Stimulated activated CD8-positive, alpha-beta memory T cell treated with anti-CD3 and anti-CD28 coated beads, Interleukin-7, amount 100 ng/mL, for 48 hours (primary cell): Measurements from ENCODE around the gene RPS6KC1.
"Not testable (repeated sequence)": the region's sequence is repeated elsewhere in the genome, so short reads cannot be mapped to it uniquely, and the experiment has no call there.

Source experiments
- DNase-seq, 2 donors: peaks; one replicate each; pipeline ENCODE4 v3.0.0-alpha.2; 2020; ENCODE audit warnings: low read depth in 1 of 2; ENCODE audit errors: extremely low read depth in 1 of 2

Gene RPS6KC1

DNA sequence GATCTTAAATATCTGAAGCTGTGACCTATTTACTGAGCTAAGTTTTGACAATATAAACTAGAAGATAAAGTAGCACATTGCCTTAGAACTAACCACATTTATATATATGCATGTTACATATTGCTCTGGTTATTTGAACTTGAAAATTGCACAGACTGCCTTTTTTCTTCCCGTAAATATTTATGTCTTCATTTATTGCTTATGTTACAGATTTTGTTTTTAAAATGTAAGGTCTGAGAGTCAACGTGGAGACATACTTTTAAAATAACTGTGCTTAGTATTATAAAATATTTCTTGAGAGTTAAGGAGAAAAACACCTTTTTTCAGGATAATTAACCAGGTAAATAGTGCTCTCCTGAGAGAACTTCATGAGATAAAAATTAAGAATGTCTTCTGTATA is 3.1 kb downstream of the RPS6KC1 start:
- DNase-seq: no peak

- no peak for DNase-seq
Observed at GRCh38 chr1:213054733-213055591, 3.9 kb downstream of the RPS6KC1 start.

GRCh38 chr1:213055767-213056166 is 4.7 kb downstream of the RPS6KC1 start:
- no peak for DNase-seq

- DNase-seq: no peak
Observed at GRCh38 chr1:213057264-213058059, 6.4 kb downstream of the RPS6KC1 start.

DNA sequence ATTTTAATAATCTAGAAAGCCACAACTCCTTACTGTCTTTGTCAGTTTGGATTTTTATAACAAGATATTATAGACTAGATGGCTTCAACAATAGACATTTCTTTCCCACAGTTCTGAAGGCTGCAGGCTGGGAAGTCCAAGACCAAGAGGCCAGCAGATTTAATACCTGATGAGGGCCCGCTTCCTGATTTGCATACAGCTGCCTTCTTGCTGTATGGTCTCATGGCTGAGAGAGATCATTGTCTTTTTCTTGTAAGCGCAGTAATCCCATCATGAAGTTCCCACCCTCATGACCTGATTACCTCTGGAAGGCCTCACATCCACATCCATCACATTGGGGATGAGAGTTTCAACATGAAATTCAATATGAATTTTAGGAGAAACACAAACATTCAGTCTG is 9.8 kb downstream of the RPS6KC1 start:
- DNase-seq: no peak

- no peak for DNase-seq
Observed at GRCh38 chr1:213061263-213061662, 10.2 kb downstream of the RPS6KC1 start.

DNA sequence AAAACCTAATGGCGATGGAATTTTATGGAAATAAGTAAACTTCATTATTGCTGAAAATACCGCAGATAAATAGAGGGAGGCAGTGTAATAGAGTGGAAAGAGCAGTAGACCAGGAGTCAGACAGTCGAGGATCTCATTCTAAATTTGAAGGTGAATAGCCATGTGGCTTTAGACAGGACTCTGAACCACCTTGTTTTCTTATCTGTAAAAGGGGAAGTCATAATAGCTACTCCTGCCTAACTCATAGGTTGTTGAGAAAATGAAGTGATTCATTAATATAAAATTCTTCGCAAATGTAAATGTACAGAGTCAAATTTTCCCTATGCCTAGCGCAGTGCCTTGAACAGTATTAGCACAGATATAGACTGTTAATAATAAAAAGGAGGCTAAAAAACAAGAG is 14.8 kb downstream of the RPS6KC1 start:
- no peak for DNase-seq

DNA sequence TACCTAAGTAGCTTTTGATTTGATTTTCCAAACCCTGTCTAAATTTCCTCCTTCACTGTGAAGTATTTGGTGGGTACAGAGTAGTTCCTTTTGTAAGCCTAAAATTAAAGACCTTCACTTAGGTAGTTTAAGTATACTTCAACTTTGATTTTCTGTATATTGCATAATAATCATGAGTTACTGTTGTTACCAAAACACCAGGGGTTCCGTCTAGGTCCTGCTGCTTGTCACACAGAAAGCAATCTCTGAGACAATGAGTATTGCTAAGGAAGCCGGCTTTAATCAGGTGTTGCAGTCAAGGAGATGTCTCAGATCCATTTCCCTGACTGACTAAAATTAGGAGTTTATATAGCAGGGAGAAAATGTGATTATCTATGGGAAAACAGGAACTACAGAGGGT is 15.3 kb downstream of the RPS6KC1 start:
- no peak for DNase-seq

GRCh38 chr1:213067352-213067751 is 16.3 kb downstream of the RPS6KC1 start:
- no peak for DNase-seq

DNA sequence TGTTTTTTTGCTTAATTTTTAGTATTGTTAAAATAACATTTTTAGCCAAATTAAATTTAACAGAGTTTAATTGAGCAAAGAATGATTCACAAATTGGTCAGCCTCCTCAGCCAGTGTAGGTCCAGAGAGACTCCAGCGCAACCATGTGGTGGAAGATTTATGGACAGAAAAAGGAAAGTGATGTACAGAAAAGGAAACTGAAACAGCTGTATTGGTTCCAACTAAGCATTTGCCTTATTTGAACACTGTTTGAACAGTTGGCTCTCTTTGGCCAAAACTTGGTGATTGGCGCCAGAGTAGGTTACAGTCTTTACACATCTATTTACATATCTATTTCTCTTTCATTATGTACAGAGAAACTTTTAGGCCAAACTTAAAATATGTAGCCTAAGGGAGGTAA is 19.4 kb downstream of the RPS6KC1 start:
- DNase-seq: peak in 1 of 2 donors; percentile 2

- DNase-seq: no peak
Observed at GRCh38 chr1:213075725-213076124, 24.7 kb downstream of the RPS6KC1 start.

DNA sequence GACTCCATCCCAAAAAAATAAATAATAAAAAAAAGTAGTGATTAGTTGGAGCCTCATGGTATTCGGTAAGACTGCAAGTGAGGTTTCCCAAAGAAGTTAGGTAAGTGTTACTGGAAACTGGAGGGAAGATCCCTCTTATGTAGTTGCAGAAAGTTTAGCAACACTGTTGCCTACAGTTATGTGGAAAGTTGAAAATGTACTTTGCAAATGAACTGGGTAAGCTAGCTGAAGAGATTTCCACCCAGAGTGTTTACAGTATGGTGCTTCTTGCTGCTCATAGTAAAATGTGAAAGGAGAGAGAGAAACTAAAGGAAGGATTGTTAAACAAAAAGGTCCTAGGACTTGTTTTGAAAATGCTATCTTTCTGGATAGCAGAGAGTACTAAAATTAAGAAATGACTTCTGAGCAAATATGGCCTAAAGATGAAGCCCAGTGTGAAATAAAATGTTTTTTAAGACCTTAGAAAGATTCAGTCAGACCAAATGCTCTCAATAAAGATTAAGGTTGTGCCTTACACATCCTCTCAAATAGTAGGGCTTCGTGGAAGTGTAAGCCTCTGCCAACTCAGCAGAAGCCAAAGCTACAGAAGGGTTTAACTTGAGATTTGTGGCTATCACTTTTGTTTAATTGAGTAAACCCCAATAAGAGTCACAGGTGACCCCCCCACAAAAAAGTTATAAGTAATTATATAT is 31.5 kb downstream of the RPS6KC1 start:
- no peak for DNase-seq

GRCh38 chr1:213083112-213083445 is 32.0 kb downstream of the RPS6KC1 start:
- DNase-seq: no peak

DNA sequence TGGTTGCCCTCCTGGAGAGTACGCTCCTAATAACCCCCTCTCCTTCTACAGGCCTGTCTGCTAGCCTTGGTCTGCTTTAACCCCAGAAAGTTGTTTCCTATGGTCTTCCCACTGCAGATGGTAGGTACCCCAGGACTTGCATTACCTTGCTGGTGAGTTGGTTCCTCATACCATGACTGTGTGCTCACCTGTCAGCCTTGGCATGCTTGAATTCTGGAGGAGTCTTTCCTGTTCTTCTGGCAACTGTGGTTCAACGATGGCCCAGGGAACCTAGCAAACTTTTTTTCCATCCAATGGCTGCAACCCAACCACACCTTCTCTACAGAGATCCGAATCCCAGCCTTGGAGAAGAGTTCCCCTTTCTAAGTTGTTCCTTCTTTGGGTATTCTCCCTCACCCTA is 36.9 kb downstream of the RPS6KC1 start:
- no peak for DNase-seq

- DNase-seq: no peak
Observed at GRCh38 chr1:213089924-213090677, 39.1 kb downstream of the RPS6KC1 start.

DNA sequence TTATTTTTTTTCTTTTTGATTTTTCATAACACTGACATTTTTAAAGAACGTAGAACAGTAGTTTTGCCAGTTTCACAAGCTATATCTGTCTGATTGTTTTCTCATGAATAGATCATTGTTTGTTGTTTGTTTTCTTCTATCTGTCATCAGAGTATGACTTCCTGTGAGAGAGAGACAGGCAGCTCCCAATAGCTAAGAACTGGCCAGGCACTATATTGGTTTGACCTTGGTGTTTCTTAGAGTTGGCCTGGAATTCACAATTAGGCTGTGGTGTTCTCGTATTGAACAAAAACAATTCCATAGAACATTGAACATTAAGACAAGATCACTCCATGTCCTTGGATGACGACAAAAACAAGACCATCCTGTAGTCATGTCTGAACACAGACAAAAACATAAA is 43.4 kb downstream of the RPS6KC1 start:
- no peak for DNase-seq

DNA sequence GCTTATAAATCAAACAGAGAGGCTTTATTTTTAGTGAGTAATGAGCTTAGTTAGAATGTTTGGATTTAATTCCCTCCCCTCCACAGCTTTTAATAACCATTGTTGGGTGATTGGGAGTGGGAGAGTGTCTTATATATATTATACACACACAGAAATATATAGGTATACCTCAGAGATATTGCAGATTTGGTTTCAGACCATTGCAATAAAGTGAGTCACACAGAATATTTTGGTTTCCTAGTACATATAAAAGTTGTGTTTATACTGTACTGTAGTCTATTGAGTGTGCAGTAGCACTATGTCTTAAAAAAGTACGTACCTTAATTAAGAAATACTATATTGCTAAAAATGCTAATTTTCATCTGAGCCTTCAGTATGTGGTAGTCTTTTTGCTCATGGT is 44.4 kb downstream of the RPS6KC1 start:
- DNase-seq: no peak

GRCh38 chr1:213099682-213100399 is 48.8 kb downstream of the RPS6KC1 start:
- no peak for DNase-seq

DNA sequence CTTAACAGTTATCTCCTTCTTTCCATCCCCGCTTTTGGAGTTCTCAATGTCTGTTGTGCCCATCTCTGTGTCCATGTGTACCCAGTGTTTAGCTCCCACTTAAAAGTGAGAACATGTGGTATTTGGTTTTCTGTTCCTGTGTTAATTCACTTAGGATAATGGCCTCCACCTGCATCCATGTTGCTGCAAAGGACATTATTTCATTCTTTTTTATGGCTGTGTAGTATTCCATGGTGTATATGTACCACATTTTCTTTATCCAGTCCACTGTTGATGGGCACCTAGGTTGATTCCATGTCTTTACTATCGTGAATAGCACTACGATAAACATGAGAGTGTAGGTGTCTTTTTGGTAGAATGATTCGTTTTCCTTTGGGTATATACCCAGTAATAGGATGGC is 49.5 kb downstream of the RPS6KC1 start:
- DNase-seq: not testable (repeated sequence)
